Activated T-helper 1 cell treated with anti-CD3 and anti-CD28 coated beads, Interleukin-12 subunit alpha, Interleukin-12 subunit beta, Interleukin-2, Interleukin-4 antibody, amounts not matched to agents 30 ng/mL and 10 ng/mL and 1 ng/mL, durations not matched to agents 14 hours and 24 hours and 36 hours (primary cell): Measurements from ENCODE around the gene VAPA. TPM values are rescaled to one million over a fixed set of nuclear protein-coding genes. Genes with fewer than 3 reads are reported as not detected.

Experiments used
- DNase-seq: peaks from one replicate; pipeline ENCODE4 v3.0.0; 2021; ENCODE audit warnings: low spot score
- H3K27ac Mint-ChIP-seq: one replicate; pipeline ENCODE4 v1.8.0; 2021; ENCODE audit warnings: mild to moderate bottlenecking, mixed read lengths
- H3K27me3 Mint-ChIP-seq: one replicate; pipeline ENCODE4 v1.8.0; 2022; ENCODE audit warnings: mild to moderate bottlenecking, moderate library complexity, mixed read lengths; ENCODE audit not compliant: insufficient read depth
- H3K36me3 Mint-ChIP-seq: one replicate; pipeline ENCODE4 v1.8.0; 2021; ENCODE audit warnings: low read depth, mixed read lengths
- H3K4me1 Mint-ChIP-seq: one replicate; pipeline ENCODE4 v1.8.0; 2021; ENCODE audit warnings: low read depth, mixed read lengths
- H3K4me3 Mint-ChIP-seq: one replicate; pipeline ENCODE4 v1.8.0; 2021; ENCODE audit warnings: mild to moderate bottlenecking, moderate library complexity, mixed read lengths
- H3K9me3 Mint-ChIP-seq: one replicate; pipeline ENCODE4 v1.8.0; 2021; ENCODE audit warnings: mixed read lengths
- intact Hi-C: fragments of 100-400 bp; cut with micrococcal nuclease; formaldehyde crosslinking; loops from one replicate; pipeline ENCODE4 v1.15.1; 2024
- total RNA-seq: library from RNA; stranded (reverse); gene quantifications from 2 replicates; pipeline ENCODE4 v1.2.3, GENCODE V29; 2022

Gene VAPA
- total RNA-seq, 1 donor from 2014 or later, result 187 TPM

- no peaks in the 10 kb centered on the region for H3K4me1 Mint-ChIP-seq
- H3K4me3 Mint-ChIP-seq, result no peak overlapping the region
- DNase-seq, result no peak
- no peaks in the 10 kb centered on the region for H3K36me3 Mint-ChIP-seq
- H3K27ac Mint-ChIP-seq, result no peak overlapping the region
- intact Hi-C loops, result no loop called here
- peaks cover 4% of the 10 kb centered on the region for H3K27me3 Mint-ChIP-seq
- peaks cover 19% of the 10 kb centered on the region for H3K9me3 Mint-ChIP-seq
Observed at GRCh38 chr18:9994701-9995235, 81.0 kb downstream of the VAPA start.

- no peak for DNase-seq
- Mint-ChIP-seq H3K9me3 (peaks cover 23% of the 10 kb centered on the region), H3K27me3 (peaks cover 4% of the 10 kb centered on the region), H3K27ac (no peak overlapping the region), H3K4me3 (no peak overlapping the region), H3K4me1 (no peaks in the 10 kb centered on the region), H3K36me3 (no peaks in the 10 kb centered on the region)
- intact Hi-C loops, result no loop called here
Observed at GRCh38 chr18:9995631-9996030, 81.8 kb downstream of the VAPA start.

GRCh38 chr18:9996094-9996493 is 82.3 kb downstream of the VAPA start:
- Mint-ChIP-seq H3K27me3 (peaks cover 4% of the 10 kb centered on the region), H3K4me1 (no peaks in the 10 kb centered on the region), H3K9me3 (peaks cover 23% of the 10 kb centered on the region), H3K4me3 (no peak overlapping the region), H3K27ac (no peak overlapping the region), H3K36me3 (no peaks in the 10 kb centered on the region)
- no peak for DNase-seq
- intact Hi-C loops, result no loop called here

GRCh38 chr18:9997711-9998110 is 83.9 kb downstream of the VAPA start:
- Mint-ChIP-seq H3K4me3 (no peak overlapping the region), H3K27ac (no peak overlapping the region), H3K9me3 (peaks cover 23% of the 10 kb centered on the region), H3K4me1 (no peaks in the 10 kb centered on the region), H3K36me3 (no peaks in the 10 kb centered on the region), H3K27me3 (peaks cover 4% of the 10 kb centered on the region)
- intact Hi-C loops, result no loop called here
- DNase-seq, result no peak

- Mint-ChIP-seq H3K4me1 (no peaks in the 10 kb centered on the region), H3K9me3 (peaks cover 23% of the 10 kb centered on the region), H3K36me3 (no peaks in the 10 kb centered on the region), H3K27ac (no peak overlapping the region), H3K4me3 (no peak overlapping the region), H3K27me3 (peaks cover 4% of the 10 kb centered on the region)
- DNase-seq, result no peak
- intact Hi-C loops, result no loop called here
Observed at GRCh38 chr18:9998330-9998729, 84.5 kb downstream of the VAPA start.

- Mint-ChIP-seq H3K4me1 (no peaks in the 10 kb centered on the region), H3K27ac (no peak overlapping the region), H3K4me3 (no peak overlapping the region), H3K36me3 (no peaks in the 10 kb centered on the region), H3K27me3 (no peaks in the 10 kb centered on the region), H3K9me3 (peaks cover 23% of the 10 kb centered on the region)
- no peak for DNase-seq
- intact Hi-C loops, result no loop called here
Observed at GRCh38 chr18:10002280-10002679, 88.5 kb downstream of the VAPA start.

GRCh38 chr18:10003281-10003680 is 89.5 kb downstream of the VAPA start:
- intact Hi-C loops, result no loop called here
- no peaks in the 10 kb centered on the region for H3K4me1 Mint-ChIP-seq
- DNase-seq, result no peak
- H3K27ac Mint-ChIP-seq, result no peak overlapping the region
- H3K9me3 Mint-ChIP-seq, result peaks cover 16% of the 10 kb centered on the region
- H3K36me3 Mint-ChIP-seq, result no peaks in the 10 kb centered on the region
- no peaks in the 10 kb centered on the region for H3K27me3 Mint-ChIP-seq
- H3K4me3 Mint-ChIP-seq, result no peak overlapping the region

- no peak overlapping the region for H3K4me3 Mint-ChIP-seq
- no peak overlapping the region for H3K27ac Mint-ChIP-seq
- DNase-seq, result no peak
- no peaks in the 10 kb centered on the region for H3K36me3 Mint-ChIP-seq
- peaks cover 11% of the 10 kb centered on the region for H3K9me3 Mint-ChIP-seq
- no peaks in the 10 kb centered on the region for H3K27me3 Mint-ChIP-seq
- intact Hi-C loops, result no loop called here
- H3K4me1 Mint-ChIP-seq, result no peaks in the 10 kb centered on the region
Observed at GRCh38 chr18:10003866-10004265, 90.0 kb downstream of the VAPA start.

GRCh38 chr18:10006311-10006893 is 92.6 kb downstream of the VAPA start:
- Mint-ChIP-seq H3K4me1 (no peaks in the 10 kb centered on the region), H3K27me3 (no peaks in the 10 kb centered on the region), H3K9me3 (no peaks in the 10 kb centered on the region), H3K4me3 (no peak overlapping the region), H3K27ac (no peak overlapping the region), H3K36me3 (no peaks in the 10 kb centered on the region)
- intact Hi-C loops, result no loop called here
- DNase-seq, result no peak

GRCh38 chr18:10008006-10008647 is 94.3 kb downstream of the VAPA start:
- H3K9me3 Mint-ChIP-seq, result no peaks in the 10 kb centered on the region
- H3K27ac Mint-ChIP-seq, result no peak overlapping the region
- DNase-seq, result no peak
- intact Hi-C loops, result no loop called here
- no peaks in the 10 kb centered on the region for H3K4me1 Mint-ChIP-seq
- H3K36me3 Mint-ChIP-seq, result no peaks in the 10 kb centered on the region
- peaks cover 2% of the 10 kb centered on the region for H3K27me3 Mint-ChIP-seq
- H3K4me3 Mint-ChIP-seq, result no peak overlapping the region

Other genes with a start within 250 kb of the VAPA start
- gene RAB31, start 205.7 kb upstream of the VAPA start, total RNA-seq, result 0.13 and 0.78 TPM in 2 replicates
- gene TXNDC2, start 28.0 kb upstream of the VAPA start, total RNA-seq, result 0.26 TPM in 1 of 2 replicates, not detected in the other